ENCODE results near the gene ALDH4A1.

The ALDH4A1 gene

GRCh38 chr1:18934205-18935000 lies 32.0 kb upstream of the ALDH4A1 start:
- in situ Hi-C loops (cut with MboI; ENCODE audit: low pct_unique_long_range_greater_than_20kb, low sequenced_read_pairs, unreplicated experiment) = no loop called here
- TF ChIP-seq, protein P1, sequence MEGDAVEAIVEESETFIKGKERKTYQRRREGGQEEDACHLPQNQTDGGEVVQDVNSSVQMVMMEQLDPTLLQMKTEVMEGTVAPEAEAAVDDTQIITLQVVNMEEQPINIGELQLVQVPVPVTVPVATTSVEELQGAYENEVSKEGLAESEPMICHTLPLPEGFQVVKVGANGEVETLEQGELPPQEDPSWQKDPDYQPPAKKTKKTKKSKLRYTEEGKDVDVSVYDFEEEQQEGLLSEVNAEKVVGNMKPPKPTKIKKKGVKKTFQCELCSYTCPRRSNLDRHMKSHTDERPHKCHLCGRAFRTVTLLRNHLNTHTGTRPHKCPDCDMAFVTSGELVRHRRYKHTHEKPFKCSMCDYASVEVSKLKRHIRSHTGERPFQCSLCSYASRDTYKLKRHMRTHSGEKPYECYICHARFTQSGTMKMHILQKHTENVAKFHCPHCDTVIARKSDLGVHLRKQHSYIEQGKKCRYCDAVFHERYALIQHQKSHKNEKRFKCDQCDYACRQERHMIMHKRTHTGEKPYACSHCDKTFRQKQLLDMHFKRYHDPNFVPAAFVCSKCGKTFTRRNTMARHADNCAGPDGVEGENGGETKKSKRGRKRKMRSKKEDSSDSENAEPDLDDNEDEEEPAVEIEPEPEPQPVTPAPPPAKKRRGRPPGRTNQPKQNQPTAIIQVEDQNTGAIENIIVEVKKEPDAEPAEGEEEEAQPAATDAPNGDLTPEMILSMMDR (IDR thresholded peaks at IDR 0.05; ENCODE audit: extremely low read depth, insufficient read depth, missing control alignments) = no peak
- DNase-seq (ENCODE audit: low spot score) = no peak

- TF ChIP-seq, protein P1 (IDR thresholded peaks at IDR 0.05; ENCODE audit: extremely low read depth, insufficient read depth, missing control alignments) = no peak
- in situ Hi-C loops (cut with MboI; ENCODE audit: low pct_unique_long_range_greater_than_20kb, low sequenced_read_pairs, unreplicated experiment) = no loop called here
- DNase-seq (ENCODE audit: low spot score) = no peak
Measured at GRCh38 chr1:18932879-18933278, 30.5 kb upstream of the ALDH4A1 start.

DNA sequence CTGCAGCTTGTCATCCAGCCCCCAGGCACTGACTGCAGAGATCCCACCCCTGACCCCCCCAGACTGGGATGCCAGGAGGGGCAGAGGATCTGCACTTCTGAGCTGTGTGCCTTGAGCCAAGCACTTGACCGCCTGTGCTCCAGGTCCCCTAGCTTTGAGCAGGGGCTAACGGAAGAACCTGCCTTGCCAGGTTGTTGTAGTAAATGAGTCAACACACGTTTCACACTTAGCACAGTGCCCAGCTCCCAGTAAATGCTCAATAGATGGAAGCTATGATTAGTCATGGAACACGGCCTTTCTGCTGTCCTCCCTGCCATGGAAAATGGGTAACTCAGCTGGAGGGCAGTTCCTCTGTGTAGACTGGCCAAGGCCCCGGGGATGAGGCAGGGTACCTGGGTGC lies 30.0 kb upstream of the ALDH4A1 start:
- DNase-seq (ENCODE audit: low spot score) = no peak
- TF ChIP-seq, protein P1 (IDR thresholded peaks at IDR 0.05; ENCODE audit: extremely low read depth, insufficient read depth, missing control alignments) = no peak
- in situ Hi-C loops (cut with MboI; ENCODE audit: low pct_unique_long_range_greater_than_20kb, low sequenced_read_pairs, unreplicated experiment) = no loop called here

DNA sequence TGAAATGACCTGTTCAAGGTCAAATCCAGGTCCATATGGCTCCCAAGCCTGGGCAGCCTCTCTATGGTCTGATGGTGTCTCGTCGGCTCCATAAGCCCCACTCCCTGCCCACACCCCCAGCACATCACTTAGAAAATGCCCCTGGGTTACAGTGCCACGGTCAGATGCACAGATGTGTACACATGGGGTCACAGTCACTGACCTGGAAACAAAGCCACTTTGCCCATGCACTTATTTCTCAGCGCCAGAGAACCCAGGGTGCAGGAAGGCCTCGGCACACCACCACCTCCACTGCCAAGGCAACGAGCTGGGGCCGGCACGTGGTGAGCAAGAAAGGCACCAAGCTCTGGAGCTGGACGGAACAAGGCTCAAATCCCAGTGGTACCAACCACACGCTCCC lies 29.4 kb upstream of the ALDH4A1 start:
- in situ Hi-C loops (cut with MboI; ENCODE audit: low pct_unique_long_range_greater_than_20kb, low sequenced_read_pairs, unreplicated experiment) = no loop called here
- no peak for DNase-seq (ENCODE audit: low spot score)
- TF ChIP-seq, protein P1 (IDR thresholded peaks at IDR 0.05; ENCODE audit: extremely low read depth, insufficient read depth, missing control alignments) = no peak

- TF ChIP-seq, protein P1 (IDR thresholded peaks at IDR 0.05; ENCODE audit: extremely low read depth, insufficient read depth, missing control alignments) = no peak
- DNase-seq (ENCODE audit: low spot score) = no peak
- in situ Hi-C loops (cut with MboI; ENCODE audit: low pct_unique_long_range_greater_than_20kb, low sequenced_read_pairs, unreplicated experiment) = no loop called here
Measured at GRCh38 chr1:18929686-18930085, 27.3 kb upstream of the ALDH4A1 start.

DNA sequence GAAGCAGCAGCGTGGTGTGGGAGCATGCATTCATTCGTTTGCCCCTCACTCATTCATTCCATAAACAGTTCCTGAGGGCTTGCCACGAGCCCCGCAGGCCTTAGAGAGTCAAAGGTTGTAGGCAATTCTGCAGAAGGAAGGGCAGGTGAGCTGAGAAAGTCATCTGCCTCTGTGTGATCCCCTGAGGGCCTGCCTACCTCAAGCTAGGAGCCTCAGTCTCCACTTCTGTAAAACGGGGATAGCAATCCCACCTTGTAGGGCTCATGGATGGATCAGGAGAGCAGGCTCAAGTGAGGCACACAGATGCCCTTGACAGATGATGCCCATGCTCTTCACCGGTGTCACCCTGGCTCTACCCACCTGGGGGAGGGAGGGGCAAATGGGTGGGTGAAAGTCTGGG lies 26.6 kb upstream of the ALDH4A1 start:
- in situ Hi-C loops (cut with MboI; ENCODE audit: low pct_unique_long_range_greater_than_20kb, low sequenced_read_pairs, unreplicated experiment) = no loop called here
- TF ChIP-seq, protein P1 (IDR thresholded peaks at IDR 0.05; ENCODE audit: extremely low read depth, insufficient read depth, missing control alignments) = no peak

More for the DNA sequence above, 26.6 kb upstream of the ALDH4A1 start:
- DNase-seq (ENCODE audit: low spot score) = no peak
